K562 (cell line): ENCODE results near the gene CCDC106. TPM values are rescaled to one million over a fixed set of nuclear protein-coding genes. Genes with fewer than 3 reads are reported as not detected.

Source experiments
- CBFA2T2 ChIP-seq: fragments of 450-650 bp; conservative IDR thresholded peaks from 2 replicates; pipeline ENCODE4 v1.6.1; 2017; ENCODE audit warnings: mild to moderate bottlenecking
- CBX1 ChIP-seq: sonication (generic); IDR thresholded peaks from 2 replicates; pipeline ENCODE4 v1.6.1; 2016; ENCODE audit warnings: antibody characterized with exemption, low read depth, mild to moderate bottlenecking
- CEBPG ChIP-seq, 3 experiments: fragments of 200-800 bp in 1 of 3; sonication (Bioruptor generic) in 1 of 3; sonication (generic) in 1 of 3; formaldehyde crosslinking in 1 of 3; IDR thresholded peaks in 2 of 3; conservative IDR thresholded peaks in 1 of 3; 2 replicates each; pipeline versions ENCODE4 v1.6.1 to v1.8.0; 2016 to 2022; ENCODE audit warnings: missing compliant biosample characterization in 2 of 3, missing genetic modification characterization in 2 of 3, mild to moderate bottlenecking in 1 of 3, missing genetic modification reagents in 1 of 3
- CHD1 ChIP-seq: fragments of 200-600 bp; sonication (generic); IDR thresholded peaks from one replicate; pipeline ENCODE4 v1.6.1; 2012; ENCODE audit warnings: mild to moderate bottlenecking, moderate library complexity, low read length, inconsistent platforms
- CREB1 ChIP-seq, 2 experiments: sonication (generic) in 1 of 2; formaldehyde crosslinking in 1 of 2; IDR thresholded peaks; 2 replicates each; pipeline versions ENCODE4 v1.6.1 to v1.8.0; 2012 to 2022; ENCODE audit warnings: inconsistent platforms in 1 of 2, mild to moderate bottlenecking in 1 of 2, missing genetic modification reagents in 1 of 2, moderate library complexity in 1 of 2
- MTA2 ChIP-seq: fragments of 450-650 bp; IDR thresholded peaks from 2 replicates; pipeline ENCODE4 v1.6.1; 2016; ENCODE audit warnings: low read depth
- PHB2 ChIP-seq: fragments of 450-650 bp; IDR thresholded peaks from 2 replicates; pipeline ENCODE4 v1.6.1; 2017; ENCODE audit warnings: low read depth
- POU5F1 ChIP-seq: fragments of 150-350 bp; IDR thresholded peaks from 2 replicates; pipeline ENCODE4 v1.6.1; 2014; ENCODE audit warnings: borderline replicate concordance, low read length, low read depth, mild to moderate bottlenecking; ENCODE audit not compliant: partially characterized antibody
- RAD51 ChIP-seq: fragments of 450-650 bp; IDR thresholded peaks from 2 replicates; pipeline ENCODE4 v1.7.1; 2016; ENCODE audit warnings: low read depth, mild to moderate bottlenecking, borderline replicate concordance
- STAG1 ChIP-seq: sonication (generic); formaldehyde crosslinking; IDR thresholded peaks from 2 replicates; pipeline ENCODE4 v1.5.0; 2020; ENCODE audit warnings: missing genetic modification reagents, borderline replicate concordance
- WHSC1 ChIP-seq: IDR thresholded peaks from one replicate; pipeline ENCODE4 v1.6.1; 2012; ENCODE audit warnings: low read length, control low read depth, inconsistent platforms
- XRCC3 ChIP-seq: fragments of 450-650 bp; IDR thresholded peaks from 2 replicates; pipeline ENCODE4 v1.6.1; 2017; ENCODE audit warnings: mild to moderate bottlenecking, moderate library complexity
- ZNF347 ChIP-seq: fragments of 450-650 bp; formaldehyde crosslinking; IDR thresholded peaks from 2 replicates; pipeline ENCODE4 v1.4.0; 2020; ENCODE audit warnings: low read depth, mild to moderate bottlenecking, moderate library complexity
- ZNF431 ChIP-seq: sonication (generic); formaldehyde crosslinking; IDR thresholded peaks from 2 replicates; pipeline ENCODE4 v1.8.0; 2022; ENCODE audit warnings: mild to moderate bottlenecking, missing genetic modification reagents
- polyA plus RNA-seq, 8 experiments: library from polyadenylated mRNA; depleted of rRNA in 4 of 8; stranded (reverse) in 5 of 8; unstranded in 3 of 8; fragments of >200 nt; fragmentation: Nextera tagmentation in 2 of 8; fragmentation: Illumina TruSeq in 1 of 8; extraction: Ambion mirVana in 2 of 8; extraction: Trizol in 1 of 8; gene quantifications; 2 replicates each; pipeline versions ENCODE4 v1.2.1 to v1.2.3, GENCODE V29; 2011 to 2014; ENCODE audit warnings: inconsistent platforms in 1 of 8, missing spikeins in 1 of 8
- total RNA-seq, 7 experiments: library from RNA; depleted of rRNA in 6 of 7; stranded (reverse); fragments of >200 nt in 6 of 7; fragmentation: Illumina TruSeq in 2 of 7; extraction: Trizol in 2 of 7; gene quantifications; 2 replicates each; pipeline versions ENCODE4 v1.2.1 to v1.2.3, GENCODE V29; 2011 to 2021; ENCODE audit warnings: low replicate concordance in 1 of 7
- TF ChIP-seq, protein P1 (sequence below): fragments of 450-650 bp; IDR thresholded peaks from 2 replicates; pipeline ENCODE4 v1.6.1; 2016; ENCODE audit warnings: borderline replicate concordance
- TF ChIP-seq, protein P2 (sequence below): sonication (generic); formaldehyde crosslinking; IDR thresholded peaks from 2 replicates; pipeline ENCODE4 v1.8.1; 2023; ENCODE audit warnings: mild to moderate bottlenecking, missing genetic modification reagents, moderate library complexity
- TF ChIP-seq, protein P3 (sequence below), 2 experiments: fragments of 450-650 bp in 1 of 2; sonication (generic) in 1 of 2; formaldehyde crosslinking; conservative IDR thresholded peaks; 2 replicates each; pipeline versions ENCODE4 v1.4.0 to v1.8.1; 2020 to 2022; ENCODE audit warnings: mild to moderate bottlenecking in 1 of 2, missing genetic modification reagents in 1 of 2
- TF ChIP-seq, protein P4 (sequence below): sonication (generic); formaldehyde crosslinking; IDR thresholded peaks from 2 replicates; pipeline ENCODE4 v1.8.0; 2022; ENCODE audit warnings: mild to moderate bottlenecking, missing genetic modification reagents
- TF ChIP-seq, protein P5 (sequence below): IDR thresholded peaks from 3 replicates; pipeline ENCODE4 v1.6.1; 2011; ENCODE audit warnings: borderline replicate concordance, mild to moderate bottlenecking; ENCODE audit not compliant: insufficient read length, insufficient read depth
- TF ChIP-seq, protein P6 (sequence below): fragments of 450-650 bp; IDR thresholded peaks from 2 replicates; pipeline ENCODE4 v1.6.1; 2016; ENCODE audit warnings: antibody characterized with exemption

CCDC106 gene
- total and polyA plus RNA-seq, 9 of the 15 experiments (the other 6 are each of a cell fraction or from before 2014, with no cell fraction given) = 0.10 to 27.5 (median 15.0) TPM; not detected in 1

DNA sequence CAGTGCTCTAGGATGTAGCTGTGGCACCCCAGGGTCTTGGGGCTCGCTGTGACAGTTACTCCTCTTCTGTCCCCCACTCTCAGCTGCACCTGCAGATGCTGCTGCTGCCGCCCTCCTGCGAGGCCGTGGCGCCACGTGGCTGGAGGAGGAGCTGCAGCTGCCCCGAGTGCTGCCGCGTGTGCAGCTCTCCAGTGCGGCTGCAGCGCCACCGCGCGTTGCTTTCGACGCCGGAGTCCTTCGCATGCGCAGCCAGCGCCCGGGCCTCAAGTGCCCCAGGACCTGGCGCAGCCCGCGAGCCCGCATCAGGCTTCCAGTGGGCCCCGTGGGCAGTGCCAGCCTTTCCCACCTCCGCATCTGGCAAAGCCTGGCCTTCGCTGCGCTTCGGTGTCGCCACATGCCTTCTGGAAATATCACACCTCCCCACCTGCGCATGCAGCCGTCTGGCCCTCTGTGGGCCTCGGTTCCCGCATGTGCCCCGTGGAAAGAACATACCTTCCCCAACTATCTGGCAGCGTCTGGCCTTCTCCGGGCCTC, 7.9 kb upstream of the CCDC106 start (continued):
- TF ChIP-seq, protein P1, sequence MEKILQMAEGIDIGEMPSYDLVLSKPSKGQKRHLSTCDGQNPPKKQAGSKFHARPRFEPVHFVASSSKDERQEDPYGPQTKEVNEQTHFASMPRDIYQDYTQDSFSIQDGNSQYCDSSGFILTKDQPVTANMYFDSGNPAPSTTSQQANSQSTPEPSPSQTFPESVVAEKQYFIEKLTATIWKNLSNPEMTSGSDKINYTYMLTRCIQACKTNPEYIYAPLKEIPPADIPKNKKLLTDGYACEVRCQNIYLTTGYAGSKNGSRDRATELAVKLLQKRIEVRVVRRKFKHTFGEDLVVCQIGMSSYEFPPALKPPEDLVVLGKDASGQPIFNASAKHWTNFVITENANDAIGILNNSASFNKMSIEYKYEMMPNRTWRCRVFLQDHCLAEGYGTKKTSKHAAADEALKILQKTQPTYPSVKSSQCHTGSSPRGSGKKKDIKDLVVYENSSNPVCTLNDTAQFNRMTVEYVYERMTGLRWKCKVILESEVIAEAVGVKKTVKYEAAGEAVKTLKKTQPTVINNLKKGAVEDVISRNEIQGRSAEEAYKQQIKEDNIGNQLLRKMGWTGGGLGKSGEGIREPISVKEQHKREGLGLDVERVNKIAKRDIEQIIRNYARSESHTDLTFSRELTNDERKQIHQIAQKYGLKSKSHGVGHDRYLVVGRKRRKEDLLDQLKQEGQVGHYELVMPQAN = no peak
- TF ChIP-seq CREB1 (IDR thresholded peaks at IDR 0.05) = no peak; the same call in 1 of the 2 replicates
- peak; percentile 87 for TF ChIP-seq CREB1 (CRISPR knock-in tag; IDR thresholded peaks at IDR 0.05)
- TF ChIP-seq POU5F1 = no peak
- TF ChIP-seq, protein P2, sequence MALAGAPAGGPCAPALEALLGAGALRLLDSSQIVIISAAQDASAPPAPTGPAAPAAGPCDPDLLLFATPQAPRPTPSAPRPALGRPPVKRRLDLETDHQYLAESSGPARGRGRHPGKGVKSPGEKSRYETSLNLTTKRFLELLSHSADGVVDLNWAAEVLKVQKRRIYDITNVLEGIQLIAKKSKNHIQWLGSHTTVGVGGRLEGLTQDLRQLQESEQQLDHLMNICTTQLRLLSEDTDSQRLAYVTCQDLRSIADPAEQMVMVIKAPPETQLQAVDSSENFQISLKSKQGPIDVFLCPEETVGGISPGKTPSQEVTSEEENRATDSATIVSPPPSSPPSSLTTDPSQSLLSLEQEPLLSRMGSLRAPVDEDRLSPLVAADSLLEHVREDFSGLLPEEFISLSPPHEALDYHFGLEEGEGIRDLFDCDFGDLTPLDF = peak; percentile 95
- TF ChIP-seq PHB2 = no peak
- TF ChIP-seq, protein P3, sequence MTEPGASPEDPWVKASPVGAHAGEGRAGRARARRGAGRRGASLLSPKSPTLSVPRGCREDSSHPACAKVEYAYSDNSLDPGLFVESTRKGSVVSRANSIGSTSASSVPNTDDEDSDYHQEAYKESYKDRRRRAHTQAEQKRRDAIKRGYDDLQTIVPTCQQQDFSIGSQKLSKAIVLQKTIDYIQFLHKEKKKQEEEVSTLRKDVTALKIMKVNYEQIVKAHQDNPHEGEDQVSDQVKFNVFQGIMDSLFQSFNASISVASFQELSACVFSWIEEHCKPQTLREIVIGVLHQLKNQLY (CRISPR knock-in tag; conservative IDR thresholded peaks at IDR 0.05) = peak in 1 of 2 experiments; percentile 96; a peak in 1 of 4 replicates
- TF ChIP-seq, protein P4, sequence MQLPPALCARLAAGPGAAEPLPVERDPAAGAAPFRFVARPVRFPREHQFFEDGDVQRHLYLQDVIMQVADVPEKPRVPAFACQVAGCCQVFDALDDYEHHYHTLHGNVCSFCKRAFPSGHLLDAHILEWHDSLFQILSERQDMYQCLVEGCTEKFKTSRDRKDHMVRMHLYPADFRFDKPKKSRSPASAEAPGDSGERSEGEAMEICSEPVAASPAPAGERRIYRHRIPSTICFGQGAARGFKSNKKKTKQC (CRISPR knock-in tag) = peak; percentile 99
- no peak for TF ChIP-seq XRCC3
- no peak for TF ChIP-seq ZNF347
- TF ChIP-seq STAG1 (CRISPR knock-in tag) = peak; percentile 82
- TF ChIP-seq CEBPG (CRISPR knock-in tag; IDR thresholded peaks at IDR 0.05) = no peak
- TF ChIP-seq CEBPG (tag; conservative IDR thresholded peaks at IDR 0.05 in 1 of 2, IDR thresholded peaks at IDR 0.05 in 1 of 2) = no peak
- TF ChIP-seq CBX1 = peak; percentile 65; the same call in 1 of the 2 replicates
- TF ChIP-seq, protein P5, sequence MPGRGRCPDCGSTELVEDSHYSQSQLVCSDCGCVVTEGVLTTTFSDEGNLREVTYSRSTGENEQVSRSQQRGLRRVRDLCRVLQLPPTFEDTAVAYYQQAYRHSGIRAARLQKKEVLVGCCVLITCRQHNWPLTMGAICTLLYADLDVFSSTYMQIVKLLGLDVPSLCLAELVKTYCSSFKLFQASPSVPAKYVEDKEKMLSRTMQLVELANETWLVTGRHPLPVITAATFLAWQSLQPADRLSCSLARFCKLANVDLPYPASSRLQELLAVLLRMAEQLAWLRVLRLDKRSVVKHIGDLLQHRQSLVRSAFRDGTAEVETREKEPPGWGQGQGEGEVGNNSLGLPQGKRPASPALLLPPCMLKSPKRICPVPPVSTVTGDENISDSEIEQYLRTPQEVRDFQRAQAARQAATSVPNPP = no peak
- TF ChIP-seq WHSC1 = no peak
- TF ChIP-seq RAD51 = 0 out of 2 replicates have a peak, but pooled peaks have one; percentile 33
- no peak for TF ChIP-seq MTA2
- peak; percentile 32; the same call in 1 of the 2 replicates for TF ChIP-seq CBFA2T2
- peak; percentile 95 for TF ChIP-seq ZNF431
- TF ChIP-seq, protein P6, sequence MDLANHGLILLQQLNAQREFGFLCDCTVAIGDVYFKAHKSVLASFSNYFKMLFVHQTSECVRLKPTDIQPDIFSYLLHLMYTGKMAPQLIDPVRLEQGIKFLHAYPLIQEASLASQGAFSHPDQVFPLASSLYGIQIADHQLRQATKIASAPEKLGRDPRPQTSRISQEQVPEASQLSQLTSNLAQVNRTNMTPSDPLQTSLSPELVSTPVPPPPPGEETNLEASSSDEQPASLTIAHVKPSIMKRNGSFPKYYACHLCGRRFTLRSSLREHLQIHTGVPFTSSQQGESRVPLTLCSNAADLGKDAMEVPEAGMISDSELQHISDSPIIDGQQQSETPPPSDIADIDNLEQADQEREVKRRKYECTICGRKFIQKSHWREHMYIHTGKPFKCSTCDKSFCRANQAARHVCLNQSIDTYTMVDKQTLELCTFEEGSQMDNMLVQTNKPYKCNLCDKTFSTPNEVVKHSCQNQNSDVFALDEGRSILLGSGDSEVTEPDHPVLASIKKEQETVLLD = no peak; the same call in 1 of the 2 replicates
- no peak for TF ChIP-seq CHD1
